ENCODE measurements around the gene RAD51B. TPM values are rescaled to one million over a fixed set of nuclear protein-coding genes. Genes with fewer than 3 reads are reported as not detected.

Gene RAD51B
- total RNA-seq, 1 experiment from 2014 or later: 13.3 TPM

GRCh38 chr14:68331426-68331825 is 511.8 kb downstream of the RAD51B start:
- Histone ChIP-seq H3K9me3 (replicated peaks) (no peaks in the 10 kb centered on the region), H3K27ac (no peak overlapping the region; the same call in 1 of the 2 replicates), H3K4me1 (peaks cover 11% of the 10 kb centered on the region), H3K4me3 (no peak overlapping the region), H3K36me3 (no peaks in the 10 kb centered on the region), H3K27me3 (no peaks in the 10 kb centered on the region)
- DNase-seq: no peak

DNA sequence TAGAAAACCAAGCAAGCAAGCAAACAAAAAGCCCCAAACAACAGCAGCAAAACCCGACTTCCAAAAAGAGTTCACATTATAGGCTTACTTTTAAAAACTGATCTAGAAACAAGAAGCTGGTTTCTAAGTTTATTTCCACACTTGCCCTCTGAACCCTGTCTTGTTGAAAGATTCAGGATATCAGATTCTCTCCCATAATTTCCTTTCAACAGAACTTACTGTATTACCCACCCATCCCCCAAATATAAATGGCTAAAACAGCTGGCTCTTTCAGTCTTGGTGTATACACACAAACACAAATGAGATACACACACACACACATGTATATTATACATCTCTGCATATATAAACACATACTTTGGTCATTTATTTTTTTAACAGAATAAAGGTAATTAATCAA is 512.4 kb downstream of the RAD51B start:
- Histone ChIP-seq H3K4me1 (peaks cover 11% of the 10 kb centered on the region), H3K4me3 (no peak overlapping the region), H3K9me3 (replicated peaks) (no peaks in the 10 kb centered on the region), H3K27me3 (no peaks in the 10 kb centered on the region), H3K36me3 (no peaks in the 10 kb centered on the region), H3K27ac (peak overlapping the region; percentile 9; the same call in 1 of the 2 replicates)
- peak in 1 of 2 experiments; percentile 67 for DNase-seq

DNA sequence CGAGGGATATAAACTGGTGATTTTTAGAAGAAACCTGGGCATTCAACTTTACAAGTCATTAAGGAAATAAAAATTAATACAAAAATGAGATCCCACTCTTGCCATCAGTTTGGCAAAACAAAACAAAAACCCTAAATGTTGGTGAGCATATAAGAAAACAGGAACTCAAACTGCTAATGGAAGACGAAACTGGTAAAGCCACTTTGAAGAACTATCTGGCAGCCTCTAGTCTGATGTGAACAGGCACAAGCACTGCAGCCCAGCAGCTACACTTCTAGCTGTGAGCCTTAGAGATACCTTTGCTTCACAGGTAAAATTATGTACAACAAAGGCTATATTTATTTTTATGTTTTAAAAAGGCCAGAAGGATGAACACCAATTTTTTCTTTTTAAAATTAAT is 513.7 kb downstream of the RAD51B start:
- no peak for DNase-seq
- H3K27ac ChIP-seq: no peak overlapping the region
- no peaks in the 10 kb centered on the region for H3K9me3 ChIP-seq (replicated peaks)
- no peaks in the 10 kb centered on the region for H3K27me3 ChIP-seq
- H3K36me3 ChIP-seq: no peaks in the 10 kb centered on the region
- peaks cover 11% of the 10 kb centered on the region for H3K4me1 ChIP-seq
- H3K4me3 ChIP-seq: no peak overlapping the region

DNA sequence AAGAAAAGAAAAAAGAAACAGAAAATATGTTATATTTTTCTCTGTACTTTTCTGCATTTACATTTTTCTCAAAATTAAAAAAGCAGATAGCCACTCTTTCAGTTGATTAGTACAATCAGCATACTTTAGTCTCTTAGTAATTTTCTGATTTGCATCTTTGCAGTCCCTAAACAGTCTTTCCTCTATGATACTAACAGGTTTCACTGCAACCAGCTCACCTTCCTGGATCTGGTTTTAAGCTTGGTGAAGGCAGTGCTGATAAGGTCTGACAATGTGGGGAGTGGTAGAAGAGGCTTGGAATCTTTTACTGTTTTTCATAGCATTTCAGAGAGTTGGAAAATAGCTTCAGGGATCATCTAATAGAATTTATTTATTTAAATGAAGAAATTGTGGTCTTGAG is 515.7 kb downstream of the RAD51B start:
- H3K4me1 ChIP-seq: peaks cover 11% of the 10 kb centered on the region
- no peaks in the 10 kb centered on the region for H3K9me3 ChIP-seq (replicated peaks)
- H3K36me3 ChIP-seq: no peaks in the 10 kb centered on the region

DNA sequence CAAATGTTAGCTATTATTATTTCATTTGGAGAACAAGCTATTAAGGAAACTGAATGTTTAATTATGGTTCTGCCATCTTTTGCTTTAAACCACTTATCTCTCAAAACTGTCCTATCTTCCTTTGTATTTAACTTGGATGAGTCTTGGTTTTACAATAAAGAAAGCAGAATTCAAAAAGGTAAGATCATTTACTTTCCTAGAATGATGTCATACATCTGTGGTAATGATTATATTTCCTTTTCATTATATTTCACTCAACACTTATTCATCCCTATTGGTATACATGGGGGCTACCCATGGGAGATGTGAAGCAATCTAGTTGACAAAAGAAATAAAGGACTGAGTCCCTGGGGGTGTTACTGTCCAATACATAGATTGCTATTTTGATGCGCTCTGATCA is 516.6 kb downstream of the RAD51B start:
- Histone ChIP-seq H3K27me3 (no peaks in the 10 kb centered on the region), H3K36me3 (no peaks in the 10 kb centered on the region), H3K4me3 (no peak overlapping the region)

More for the DNA sequence above, 515.7 kb downstream of the RAD51B start:
- H3K4me3 ChIP-seq: no peak overlapping the region
- no peaks in the 10 kb centered on the region for H3K27me3 ChIP-seq
- DNase-seq: no peak
- no peak overlapping the region for H3K27ac ChIP-seq

GRCh38 chr14:68337279-68337678 is 517.7 kb downstream of the RAD51B start:
- peaks cover 2% of the 10 kb centered on the region for H3K4me1 ChIP-seq
- H3K4me3 ChIP-seq: no peak overlapping the region
- no peak for DNase-seq
- no peaks in the 10 kb centered on the region for H3K27me3 ChIP-seq
- no peaks in the 10 kb centered on the region for H3K9me3 ChIP-seq (replicated peaks)
- no peak overlapping the region for H3K27ac ChIP-seq
- no peaks in the 10 kb centered on the region for H3K36me3 ChIP-seq

More for the DNA sequence above, 516.6 kb downstream of the RAD51B start:
- Histone ChIP-seq H3K4me1 (peaks cover 11% of the 10 kb centered on the region), H3K9me3 (replicated peaks) (no peaks in the 10 kb centered on the region), H3K27ac (no peak overlapping the region)
- DNase-seq: no peak

DNA sequence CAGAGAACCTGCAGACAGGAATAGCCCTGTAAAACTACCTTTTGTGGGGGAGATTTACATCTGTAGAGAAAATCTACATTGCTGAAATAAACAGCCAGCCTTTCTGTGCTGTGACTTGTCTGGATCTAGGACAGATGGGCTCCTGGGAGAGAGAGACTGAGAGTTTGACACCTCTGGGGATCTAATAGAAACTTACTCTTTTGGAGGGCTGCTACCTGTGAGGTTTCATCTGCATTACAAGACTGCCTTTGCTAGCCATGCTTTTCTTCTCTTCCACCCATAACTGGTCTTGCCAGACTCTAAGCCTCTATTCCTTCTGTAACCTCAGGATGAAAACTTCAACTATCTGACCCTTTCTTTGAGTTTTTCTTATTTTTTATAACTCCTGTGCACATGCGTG is 520.7 kb downstream of the RAD51B start:
- no peak overlapping the region for H3K4me3 ChIP-seq

DNA sequence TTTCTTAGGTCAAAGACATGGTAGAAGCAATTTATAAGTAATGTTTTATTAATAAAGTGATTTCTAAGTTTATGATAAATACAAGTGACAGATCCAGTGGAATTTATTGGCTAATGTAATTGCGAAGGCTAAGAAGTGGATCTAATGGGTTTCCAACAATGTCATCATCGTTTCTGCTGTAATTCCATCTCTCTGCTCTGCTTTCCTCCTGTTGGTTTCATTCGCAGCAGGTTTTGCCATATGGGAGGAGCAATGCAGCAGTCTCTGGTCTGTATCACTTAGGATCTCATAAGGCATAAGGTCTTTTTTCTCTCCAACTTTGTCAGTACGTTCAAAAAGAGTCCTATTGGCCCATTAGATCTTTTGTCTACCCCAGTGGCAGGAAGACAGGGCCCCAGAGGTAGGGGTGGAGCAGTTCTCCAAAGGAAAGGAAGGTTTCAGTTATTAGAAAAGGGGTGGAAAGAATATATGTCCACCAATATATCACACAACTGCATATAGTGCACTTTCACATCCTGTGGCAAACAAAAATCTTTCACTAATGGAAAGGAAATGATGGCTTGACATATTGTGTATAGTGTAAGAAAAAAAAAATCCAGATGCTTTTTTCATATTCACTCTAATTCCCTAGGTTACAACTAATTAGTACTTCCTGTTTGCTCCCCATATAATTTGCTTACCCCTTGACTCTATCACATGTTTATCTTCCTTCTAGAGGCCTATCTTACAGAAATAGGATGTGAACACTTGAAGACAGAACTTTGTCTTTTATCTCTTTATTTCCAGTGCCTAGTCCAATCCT is 522.0 kb downstream of the RAD51B start:
- DNase-seq: no peak
- Histone ChIP-seq H3K27me3 (no peaks in the 10 kb centered on the region), H3K36me3 (no peaks in the 10 kb centered on the region), H3K9me3 (replicated peaks) (no peaks in the 10 kb centered on the region), H3K4me1 (no peaks in the 10 kb centered on the region), H3K4me3 (no peak overlapping the region), H3K27ac (no peak overlapping the region)

More for the DNA sequence above, 520.7 kb downstream of the RAD51B start:
- Histone ChIP-seq H3K36me3 (no peaks in the 10 kb centered on the region), H3K4me1 (no peaks in the 10 kb centered on the region), H3K27ac (no peak overlapping the region), H3K27me3 (no peaks in the 10 kb centered on the region), H3K9me3 (replicated peaks) (no peaks in the 10 kb centered on the region)
- DNase-seq: no peak

DNA sequence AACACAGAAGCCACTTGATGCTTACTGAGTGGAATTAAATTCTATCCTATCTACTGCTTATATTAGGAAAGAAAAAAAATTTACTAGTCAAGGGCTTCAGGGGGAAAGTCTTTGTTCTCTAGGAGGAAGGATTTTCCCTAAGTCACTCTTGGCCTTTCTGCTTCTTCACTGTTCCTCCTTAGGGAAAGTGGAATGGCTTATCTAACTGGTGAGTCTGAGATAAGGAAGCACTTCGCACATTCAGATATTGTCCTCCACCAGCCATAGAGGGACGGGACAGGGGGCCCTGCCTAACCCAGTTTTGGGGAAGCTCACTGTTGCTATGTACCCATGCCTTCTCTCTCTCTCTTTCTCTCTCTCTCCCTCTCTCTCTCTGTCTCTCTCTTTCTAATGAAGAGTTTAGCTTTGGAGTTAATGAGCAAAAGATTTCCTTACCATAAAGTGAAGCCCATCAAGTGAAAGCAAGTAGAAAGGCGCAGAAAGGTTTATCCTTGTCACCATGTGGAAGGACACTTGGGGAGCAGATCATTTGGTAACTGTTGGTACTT is 522.7 kb downstream of the RAD51B start:
- no peak for DNase-seq
- H3K27me3 ChIP-seq: no peaks in the 10 kb centered on the region
- H3K4me1 ChIP-seq: no peaks in the 10 kb centered on the region
- no peaks in the 10 kb centered on the region for H3K36me3 ChIP-seq
- H3K9me3 ChIP-seq (replicated peaks): no peaks in the 10 kb centered on the region
- no peak overlapping the region for H3K27ac ChIP-seq
- no peak overlapping the region for H3K4me3 ChIP-seq

- Histone ChIP-seq H3K27ac (no peak overlapping the region), H3K27me3 (no peaks in the 10 kb centered on the region), H3K9me3 (replicated peaks) (no peaks in the 10 kb centered on the region), H3K4me3 (no peak overlapping the region), H3K36me3 (no peaks in the 10 kb centered on the region), H3K4me1 (no peaks in the 10 kb centered on the region)
- DNase-seq: no peak
These were observed 524.0 kb downstream of the RAD51B start for GRCh38 chr14:68343534-68344118.

DNA sequence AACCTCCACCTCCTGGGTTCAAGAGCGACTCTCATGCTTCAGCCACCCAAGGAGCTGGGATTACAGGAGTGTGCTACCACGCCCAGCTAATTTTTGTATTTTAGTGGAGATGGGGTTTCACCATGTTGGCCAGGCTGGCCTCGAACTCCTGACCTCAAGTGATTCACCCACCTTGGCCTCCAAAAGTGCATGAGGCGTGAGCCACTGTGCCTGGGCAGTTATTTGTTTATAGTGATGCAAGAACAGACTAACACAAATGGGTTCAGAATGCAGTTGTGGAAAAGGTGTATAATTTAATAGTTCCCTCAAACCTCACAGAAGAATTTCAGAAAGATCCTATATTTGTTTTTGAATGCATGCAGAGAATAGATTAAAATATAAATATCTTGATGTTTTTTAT is 526.2 kb downstream of the RAD51B start:
- H3K9me3 ChIP-seq (replicated peaks): no peaks in the 10 kb centered on the region
- H3K27me3 ChIP-seq: no peaks in the 10 kb centered on the region
- peaks cover 15% of the 10 kb centered on the region; the same call in 1 of the 2 replicates for H3K4me1 ChIP-seq
- H3K27ac ChIP-seq: no peak overlapping the region
- no peaks in the 10 kb centered on the region for H3K36me3 ChIP-seq
- no peak overlapping the region for H3K4me3 ChIP-seq
- no peak for DNase-seq

- Histone ChIP-seq H3K27me3 (no peaks in the 10 kb centered on the region), H3K9me3 (replicated peaks) (no peaks in the 10 kb centered on the region), H3K4me1 (peaks cover 15% of the 10 kb centered on the region; the same call in 1 of the 2 replicates), H3K36me3 (no peaks in the 10 kb centered on the region), H3K27ac (no peak overlapping the region), H3K4me3 (no peak overlapping the region)
- no peak for DNase-seq
These were observed 527.2 kb downstream of the RAD51B start for GRCh38 chr14:68346556-68347343.

DNA sequence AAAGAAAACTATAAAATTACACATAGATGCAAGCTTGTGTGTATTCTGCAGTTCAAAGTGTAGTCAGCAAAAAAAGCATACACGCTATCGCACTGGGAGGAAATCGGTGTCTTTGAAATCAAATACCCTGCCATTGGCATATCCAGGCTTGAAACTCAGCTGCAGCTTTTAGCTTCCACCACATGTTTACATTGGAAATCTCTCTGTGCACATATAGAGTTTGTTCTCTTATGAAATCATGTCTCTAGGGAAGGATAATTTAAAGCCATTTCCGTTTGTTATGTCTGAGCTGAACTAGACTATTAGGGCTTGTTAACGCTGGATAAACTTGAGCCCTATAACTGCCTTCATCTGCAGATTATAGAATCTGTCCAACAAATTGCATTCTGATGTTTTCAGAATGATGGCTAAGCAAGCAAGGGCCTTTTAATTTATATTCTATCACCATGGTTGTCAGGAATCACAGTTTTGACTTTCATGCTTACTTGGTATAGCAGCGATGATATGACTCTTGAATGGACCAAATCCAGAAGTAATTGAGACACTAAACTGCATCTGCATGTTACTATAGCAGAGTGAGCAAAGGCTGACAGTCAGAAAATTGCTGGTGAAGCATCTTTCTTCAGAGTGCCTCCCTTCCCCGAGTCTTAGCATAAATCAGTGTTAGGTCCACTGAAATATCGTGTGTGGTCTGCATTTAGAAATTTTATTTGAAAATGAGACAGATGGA is 530.5 kb downstream of the RAD51B start:
- peak; percentile 49 to 77 for DNase-seq

DNA sequence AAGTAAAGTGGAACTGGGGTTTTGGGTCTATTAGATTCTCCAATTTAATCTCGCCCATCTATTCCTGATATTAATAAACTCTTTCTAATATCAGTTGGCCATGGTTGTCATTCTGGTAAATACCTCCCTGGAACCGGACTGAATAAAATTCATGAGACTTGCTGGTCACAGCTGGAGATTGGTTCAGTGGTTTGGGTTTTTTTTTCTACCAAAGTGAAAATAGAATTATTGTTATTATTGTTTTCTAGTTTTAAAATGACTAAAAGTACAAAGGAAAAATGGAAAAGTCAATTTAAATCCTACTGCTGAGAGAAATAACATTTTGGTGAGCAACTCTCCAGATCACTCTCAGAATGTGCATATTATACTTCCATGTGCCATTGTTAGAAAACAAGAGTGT is 535.8 kb downstream of the RAD51B start:
- Histone ChIP-seq H3K27ac (no peak overlapping the region), H3K9me3 (replicated peaks) (0 out of 2 replicates have a peak, but pooled peaks cover 3% of the 10 kb centered on the region), H3K4me3 (no peak overlapping the region), H3K27me3 (no peaks in the 10 kb centered on the region), H3K4me1 (peaks cover 2% of the 10 kb centered on the region; the same call in 1 of the 2 replicates), H3K36me3 (no peaks in the 10 kb centered on the region)
- DNase-seq: no peak

More for the DNA sequence above, 530.5 kb downstream of the RAD51B start:
- no peaks in the 10 kb centered on the region for H3K9me3 ChIP-seq (replicated peaks)
- H3K4me3 ChIP-seq: no peak overlapping the region
- H3K27ac ChIP-seq: no peak overlapping the region
- no peaks in the 10 kb centered on the region for H3K36me3 ChIP-seq
- peaks cover 15% of the 10 kb centered on the region; the same call in 1 of the 2 replicates for H3K4me1 ChIP-seq
- H3K27me3 ChIP-seq: no peaks in the 10 kb centered on the region

Measured in SJCRH30 (cell line).